HG03432 (cell line): ENCODE data around the gene PGM2.

Experiments used
- ATAC-seq: cut with Tn5 transposase; IDR thresholded peaks from one replicate; pipeline ENCODE4 v1.9.1; 2021; ENCODE audit warnings: mild to moderate bottlenecking, moderate library complexity; ENCODE audit not compliant: unreplicated experiment

The PGM2 gene

DNA sequence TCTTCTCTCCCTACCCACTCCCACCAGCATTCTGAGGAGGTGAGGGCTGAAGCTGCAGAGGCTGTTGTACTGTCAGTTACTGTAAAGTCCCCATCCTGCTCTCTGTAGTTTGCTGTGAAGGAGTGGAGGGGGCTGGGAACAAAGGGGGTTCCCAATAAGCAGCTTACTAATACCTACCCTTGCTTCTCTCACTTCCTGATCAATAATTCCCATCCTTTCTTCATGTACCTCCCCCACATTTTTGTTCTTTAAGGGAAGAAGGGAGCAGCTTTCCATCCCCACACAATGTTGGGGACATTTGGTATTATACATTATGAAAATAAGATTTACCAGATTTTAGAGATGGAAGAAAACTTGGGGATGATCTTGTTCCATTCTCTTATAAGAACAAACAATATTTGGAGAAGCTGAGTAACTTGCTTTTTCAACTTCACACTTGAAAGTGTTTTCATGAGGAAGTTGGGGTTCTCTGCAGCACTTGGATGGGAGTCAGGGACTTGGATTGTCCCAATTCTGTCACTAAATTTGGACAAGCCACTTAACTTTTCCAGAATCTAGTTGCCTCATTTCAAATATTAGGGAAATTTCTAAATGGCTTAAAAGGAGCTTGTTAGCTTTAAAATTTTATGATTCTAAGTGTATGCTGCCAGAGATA is 69.8 kb downstream of the PGM2 start:
- no peak for ATAC-seq

DNA sequence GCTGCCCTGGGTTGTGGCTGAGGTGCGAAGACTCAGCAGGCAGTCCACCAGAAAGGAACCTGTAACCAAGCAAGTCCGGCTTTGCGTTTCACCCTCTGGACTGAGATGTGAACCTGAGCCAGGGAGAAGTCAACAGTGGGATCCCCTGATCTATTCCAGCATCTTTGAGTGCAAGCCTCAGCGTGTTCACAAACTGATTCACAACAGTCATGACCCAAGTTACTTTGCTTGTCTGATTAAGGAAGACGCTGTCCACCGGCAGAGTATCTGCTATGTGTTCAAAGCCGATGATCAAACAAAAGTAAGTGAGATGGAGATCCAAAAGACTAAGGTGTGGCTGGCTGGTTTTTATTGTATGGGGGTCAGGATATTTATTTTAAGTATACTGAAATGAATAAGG is 75.7 kb downstream of the PGM2 start:
- no peak for ATAC-seq

DNA sequence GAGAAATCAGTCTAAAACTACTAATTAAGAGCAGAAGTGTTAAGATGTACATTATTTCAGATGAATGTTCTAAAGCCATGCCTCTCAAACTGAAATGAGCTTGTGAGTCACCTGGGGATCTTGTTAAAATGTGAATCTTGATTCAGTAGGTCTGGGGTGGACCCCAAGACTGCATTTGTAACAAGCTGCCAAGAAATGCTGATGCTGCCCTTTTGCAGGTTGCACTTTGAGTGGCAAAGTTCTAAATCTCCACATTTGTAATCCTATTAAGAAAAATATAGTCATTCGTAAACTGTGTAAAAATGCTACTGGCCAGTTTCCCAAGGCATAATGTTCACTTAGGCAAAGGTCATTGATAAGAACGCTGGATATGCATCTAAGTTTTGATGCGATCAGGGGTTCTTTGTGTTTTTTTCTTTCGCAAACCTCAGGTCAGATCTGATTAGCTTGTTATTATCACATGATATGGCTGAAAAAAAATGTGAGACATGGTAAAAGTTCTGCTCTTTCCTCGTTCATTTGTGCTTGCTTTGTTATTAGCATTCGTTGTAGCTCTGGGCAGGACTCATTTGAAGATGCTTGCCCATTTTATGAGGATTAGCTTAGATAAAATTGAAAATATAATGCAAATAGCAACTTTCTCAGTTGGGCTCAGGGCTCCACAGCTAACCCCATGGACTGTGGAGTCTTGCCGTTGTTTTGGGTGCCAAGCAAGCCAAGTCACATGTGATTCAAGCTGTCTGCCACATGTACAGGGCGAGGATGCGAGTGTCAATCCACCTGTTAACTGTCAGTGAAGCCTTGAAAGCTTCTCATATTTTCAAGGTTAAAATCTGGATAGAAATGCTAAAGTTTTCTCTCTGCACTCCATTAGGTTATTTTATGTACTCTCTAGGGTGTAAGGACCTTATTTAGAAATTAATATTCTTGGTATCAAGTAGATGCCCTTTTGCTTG is 76.5 kb downstream of the PGM2 start:
- ATAC-seq, result no peak

DNA sequence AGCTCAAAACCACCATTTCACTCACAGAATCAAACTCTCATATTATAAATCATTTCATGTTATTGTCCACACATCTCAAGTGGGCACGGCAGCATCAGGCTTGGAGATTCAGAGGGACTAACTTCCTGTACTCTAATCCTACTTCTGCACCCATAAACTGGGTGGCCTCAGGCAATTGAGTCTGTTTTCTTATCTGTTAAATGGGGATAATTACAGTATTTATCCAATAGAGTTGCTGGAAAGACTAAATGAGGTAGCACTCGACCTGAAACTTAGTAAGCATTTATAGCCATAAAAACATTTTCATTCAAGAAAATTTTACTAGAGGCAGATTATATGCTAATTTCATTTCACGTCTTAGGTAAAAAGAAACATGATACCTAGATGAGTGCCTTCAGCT is 77.4 kb downstream of the PGM2 start:
- no peak for ATAC-seq

DNA sequence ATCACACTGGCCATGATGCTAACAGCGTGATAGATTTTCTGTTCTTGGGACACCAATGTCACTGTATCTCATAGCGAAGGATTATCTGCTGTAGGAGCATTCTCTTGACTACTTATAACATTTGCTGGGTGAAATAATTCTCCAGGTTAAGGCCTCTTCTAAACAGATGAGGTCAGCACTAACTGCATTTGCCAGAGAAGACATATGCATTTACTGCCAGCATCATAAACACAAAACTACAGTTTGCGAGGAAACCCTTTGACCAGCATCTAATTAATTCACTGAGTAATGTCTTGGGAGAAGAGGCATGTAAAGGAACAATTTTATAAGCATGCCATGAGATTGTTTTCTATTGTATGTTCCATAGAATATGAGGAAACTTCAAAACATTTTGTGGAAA is 78.3 kb downstream of the PGM2 start:
- ATAC-seq, result no peak

DNA sequence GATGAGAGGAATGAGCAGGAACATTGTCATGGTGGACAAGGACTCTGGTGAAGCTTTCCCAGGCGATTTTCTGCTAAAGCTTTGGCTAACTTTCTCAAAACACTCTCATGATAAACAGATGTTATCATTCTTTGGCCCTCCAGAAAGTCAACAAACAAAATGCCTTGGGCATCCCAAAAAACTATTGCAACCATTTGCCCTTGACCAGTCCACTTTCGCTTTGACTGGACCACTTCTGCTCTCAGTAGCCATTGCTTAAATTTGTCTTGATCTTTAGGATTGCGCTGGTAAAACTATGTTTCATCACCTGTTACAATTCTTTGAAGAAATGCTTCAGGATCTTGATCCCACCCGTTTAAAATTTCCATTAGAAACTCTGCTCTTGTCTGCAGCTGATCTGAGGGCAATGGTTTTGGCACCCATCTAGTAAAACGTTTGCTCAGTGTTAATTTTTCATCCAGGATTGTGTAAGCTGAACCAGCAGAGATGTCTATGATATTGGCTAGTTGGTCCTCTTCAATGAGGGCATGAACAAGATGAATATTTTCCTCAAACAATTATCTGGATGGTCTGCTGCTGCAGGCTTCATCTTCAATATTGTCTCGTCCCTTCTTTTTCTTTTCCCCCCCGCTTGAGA is 79.2 kb downstream of the PGM2 start:
- ATAC-seq, result no peak

DNA sequence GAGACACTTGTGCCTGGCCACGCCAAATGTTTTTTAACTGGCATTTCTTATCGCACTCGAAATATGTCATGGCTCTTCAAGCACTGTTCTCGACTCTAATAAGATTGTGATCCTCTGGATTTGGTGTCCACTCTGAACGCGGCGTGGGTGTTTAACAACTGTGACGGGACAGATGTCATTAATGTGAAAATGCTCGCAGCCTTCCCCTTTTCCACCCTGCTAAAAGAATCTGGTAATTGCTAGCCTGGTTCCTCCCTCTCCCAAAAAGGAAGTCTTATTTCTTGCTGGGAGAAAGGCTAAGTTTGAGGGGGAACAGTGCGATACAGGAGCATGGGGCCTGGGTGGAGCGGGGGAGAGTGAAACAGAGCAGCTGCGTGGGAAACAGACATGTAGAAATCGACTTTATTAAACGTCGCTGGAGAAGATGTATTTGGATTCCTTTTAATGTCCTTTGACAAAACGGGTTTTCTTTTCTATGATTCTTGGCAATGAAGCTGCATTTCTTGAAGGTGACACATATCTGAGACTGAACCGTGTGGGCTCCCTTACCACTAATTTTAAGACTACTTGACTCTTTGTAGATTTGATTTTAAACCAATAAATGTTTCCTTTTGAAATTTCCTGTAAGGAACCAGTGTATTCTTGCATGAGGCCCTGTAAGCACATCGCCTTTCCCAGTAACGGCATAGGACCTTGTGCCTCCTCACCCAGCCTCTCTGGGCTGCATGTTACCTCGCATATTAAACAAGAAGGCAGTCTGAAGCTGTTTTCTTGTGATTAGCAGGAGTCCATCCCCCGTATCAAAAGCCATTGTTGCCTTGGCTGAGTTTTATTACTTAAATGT is 82.2 kb downstream of the PGM2 start:
- no peak for ATAC-seq

DNA sequence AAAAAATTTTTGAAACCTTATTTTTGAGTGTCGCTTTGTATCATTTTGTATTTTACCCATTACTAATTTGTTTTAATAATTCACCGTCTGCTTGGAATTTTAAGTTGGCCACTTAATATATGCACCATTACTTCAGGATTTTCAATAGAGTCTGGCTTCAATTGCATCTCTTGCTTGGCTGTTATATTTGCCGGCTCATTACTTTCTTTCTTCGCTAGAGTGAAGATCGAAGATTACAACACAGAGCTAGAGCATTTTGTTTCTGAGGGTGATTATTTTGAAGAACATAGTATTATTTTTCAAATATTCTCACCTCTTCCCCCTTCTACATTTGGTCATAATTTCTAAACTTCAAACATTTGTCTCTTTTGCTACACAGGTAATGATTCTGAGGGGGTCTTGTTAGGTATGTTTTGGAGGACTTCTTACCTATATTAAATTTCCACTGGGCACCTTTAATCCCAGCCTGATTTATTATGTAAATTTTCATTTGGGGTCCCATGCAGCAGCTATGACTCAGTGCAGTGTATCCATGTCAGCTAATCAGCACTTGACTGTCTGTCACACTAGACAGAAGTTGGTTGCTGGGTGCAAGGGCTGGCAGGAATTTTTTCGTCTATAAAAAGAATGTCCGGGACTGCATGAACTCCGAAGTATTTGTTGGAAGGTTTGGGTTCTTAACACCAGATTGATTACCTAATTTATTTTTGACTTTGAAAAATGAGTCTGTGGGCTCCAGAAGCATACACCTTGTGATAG is 83.0 kb downstream of the PGM2 start:
- no peak for ATAC-seq

DNA sequence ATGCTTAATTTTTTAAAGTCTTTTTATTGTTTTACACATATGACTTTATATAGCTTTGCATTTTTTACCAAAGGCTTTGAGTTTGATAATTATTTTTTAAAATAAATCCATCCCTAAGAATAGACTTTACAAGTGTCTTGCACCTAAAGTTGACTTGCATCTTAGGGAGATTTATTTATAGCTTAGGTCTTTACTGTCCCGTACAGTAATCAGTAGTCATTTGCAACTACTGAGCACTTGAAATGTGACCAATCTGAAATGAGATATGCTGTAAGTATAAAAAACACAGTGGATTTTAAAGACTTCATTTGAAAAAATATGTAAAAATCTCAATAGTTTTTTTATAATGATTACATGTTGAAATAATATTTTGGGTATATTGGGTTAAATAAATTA is 83.6 kb downstream of the PGM2 start:
- ATAC-seq, result no peak
